ENCODE results near the gene DOCK10.

DOCK10 gene

DNA sequence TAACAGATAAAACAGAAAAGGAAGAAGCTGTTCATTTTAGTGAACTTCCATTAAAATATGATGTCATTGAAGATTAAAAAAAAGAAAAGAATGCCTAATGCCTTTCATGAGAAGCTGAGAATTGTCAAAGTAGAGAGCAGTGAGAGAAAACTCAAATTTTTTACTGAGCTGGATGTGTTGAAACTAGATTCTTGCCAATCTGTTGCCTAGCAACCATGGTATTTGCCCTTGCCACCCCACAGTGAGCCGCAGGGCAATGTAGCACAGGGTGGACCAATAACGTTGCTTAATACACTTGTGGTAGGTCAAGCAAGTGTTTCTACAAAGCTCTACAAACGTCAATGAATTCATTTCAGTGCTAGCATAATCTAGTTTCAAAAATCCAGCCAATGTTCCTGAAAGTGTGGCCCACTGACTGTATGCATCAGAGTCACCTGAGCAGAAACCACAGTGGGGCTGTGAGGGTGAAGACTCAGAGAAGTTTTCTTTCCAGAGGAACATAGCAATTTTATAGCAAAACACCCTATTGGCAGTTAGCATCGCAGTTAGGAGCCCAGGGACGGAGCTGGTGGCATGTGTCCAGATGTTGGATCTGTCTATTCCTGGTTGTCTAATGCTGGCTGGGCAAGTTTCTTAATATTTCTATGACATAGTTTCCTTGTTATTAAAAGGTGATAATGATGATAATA lies 132.2 kb downstream of the DOCK10 start:
- DNase-seq = peak; percentile 76

- DNase-seq = no peak
Measured at GRCh38 chr2:224908818-224909217, 133.4 kb downstream of the DOCK10 start.

DNA sequence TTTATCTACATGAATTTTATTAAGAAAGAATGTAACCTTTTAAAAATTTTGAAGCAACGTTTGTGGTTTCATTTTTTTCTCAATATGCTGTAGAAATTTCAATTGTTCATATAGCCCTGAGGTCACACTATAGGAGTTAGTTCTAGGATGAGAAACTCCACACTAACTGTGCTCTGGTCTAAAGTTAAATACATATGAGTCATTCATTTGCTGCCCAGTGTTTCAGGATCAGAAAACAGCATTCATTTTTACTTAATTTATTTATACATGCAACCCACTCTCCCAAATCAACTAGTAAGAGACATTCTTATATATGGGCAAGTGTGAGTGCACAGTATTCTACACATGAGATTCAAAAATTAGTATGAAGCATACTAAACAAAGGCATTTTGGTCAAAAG lies 137.9 kb downstream of the DOCK10 start:
- no peak for DNase-seq

GRCh38 chr2:224903621-224904020 lies 138.6 kb downstream of the DOCK10 start:
- no peak for DNase-seq

DNA sequence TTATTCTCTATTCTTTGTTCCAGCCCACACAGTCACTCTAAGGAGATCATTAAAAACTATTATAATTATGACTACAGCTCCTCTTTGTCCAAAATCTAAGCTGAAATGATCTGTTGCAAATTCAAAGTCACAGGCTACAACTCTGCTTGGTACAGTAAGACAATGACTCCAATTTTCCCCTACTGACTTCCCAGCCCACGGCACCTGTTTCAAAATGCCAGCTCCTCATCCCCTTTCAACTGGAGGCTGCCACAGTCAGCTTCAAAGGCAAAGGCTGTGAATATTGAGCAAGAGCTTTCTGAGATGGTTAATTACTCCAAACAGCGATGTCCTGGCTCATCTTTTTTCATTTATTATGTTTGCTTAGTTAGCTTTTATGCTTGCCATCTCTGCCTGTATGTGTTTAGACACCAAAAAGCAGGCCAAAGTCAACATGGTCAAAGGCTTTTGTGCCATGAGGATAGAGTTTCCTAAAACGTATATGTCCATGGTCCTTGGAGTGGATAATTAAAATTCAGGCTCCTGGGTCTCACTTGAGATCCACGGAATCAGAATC lies 141.1 kb downstream of the DOCK10 start:
- DNase-seq = no peak

DNA sequence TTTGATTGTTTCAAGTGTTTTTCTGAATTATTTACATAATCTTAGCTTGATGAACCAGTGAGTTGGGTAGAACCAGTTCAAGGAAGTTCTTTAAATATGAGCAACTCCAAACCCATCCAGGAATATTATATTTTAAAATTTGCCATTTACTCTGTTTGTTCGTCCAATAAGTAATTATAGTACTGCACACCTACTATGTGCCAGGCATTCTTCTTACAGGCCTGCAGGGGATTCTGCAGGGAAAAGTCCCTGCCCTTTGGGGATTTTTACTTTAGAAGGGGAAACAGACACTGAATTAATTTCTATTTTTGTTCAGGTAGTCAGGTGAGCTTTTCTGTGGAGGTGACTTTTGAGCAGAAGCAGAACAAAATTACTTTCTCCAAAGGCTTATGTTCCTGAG lies 146.9 kb downstream of the DOCK10 start:
- DNase-seq = no peak

DNA sequence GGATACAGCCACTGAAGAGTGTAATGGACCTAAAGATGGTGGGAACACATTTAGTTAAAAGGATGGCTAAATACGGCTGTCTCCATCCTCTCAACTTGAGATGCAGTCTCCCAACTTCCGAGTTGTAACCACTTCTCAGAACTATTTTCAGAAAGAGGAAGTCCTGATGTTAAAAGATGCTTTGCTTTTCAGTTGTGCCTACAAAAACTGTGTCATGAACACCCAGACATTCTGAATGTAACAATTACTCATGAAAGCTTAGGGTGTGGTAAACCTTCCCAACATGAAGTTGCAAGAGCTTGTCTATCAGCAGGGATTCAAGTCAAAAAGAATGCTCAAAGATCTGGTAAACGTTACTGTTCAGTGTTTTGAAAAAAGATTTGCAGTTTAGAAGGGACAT lies 147.9 kb downstream of the DOCK10 start:
- DNase-seq = no peak

GRCh38 chr2:224893848-224894247 lies 148.4 kb downstream of the DOCK10 start:
- no peak for DNase-seq

- no peak for DNase-seq
Measured at GRCh38 chr2:224892574-224893204, 149.6 kb downstream of the DOCK10 start.

GRCh38 chr2:224890372-224890771 lies 151.9 kb downstream of the DOCK10 start:
- no peak for DNase-seq

DNA sequence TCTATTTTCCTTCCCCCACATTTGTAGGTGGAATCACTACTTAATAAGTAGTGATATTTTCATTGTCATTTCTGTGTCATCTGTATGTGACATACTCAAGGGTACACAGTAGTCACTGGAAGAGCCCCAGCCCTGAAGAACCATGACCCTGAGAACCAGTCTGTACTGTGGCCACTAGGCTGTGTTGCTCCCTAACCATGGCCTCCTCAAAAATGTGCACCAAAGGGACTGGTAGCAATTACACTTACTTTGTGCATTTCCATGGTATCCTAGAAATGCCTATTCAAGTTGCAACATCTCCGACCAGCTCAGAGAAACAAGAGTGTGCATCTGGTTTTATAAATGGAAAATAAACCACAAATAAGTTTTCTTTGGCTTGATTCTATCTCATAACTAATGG lies 155.1 kb downstream of the DOCK10 start:
- DNase-seq = no peak

- no peak for DNase-seq
Measured at GRCh38 chr2:224885836-224886547, 156.3 kb downstream of the DOCK10 start.

- DNase-seq = no peak
Measured at GRCh38 chr2:224885291-224885690, 157.0 kb downstream of the DOCK10 start.

DNA sequence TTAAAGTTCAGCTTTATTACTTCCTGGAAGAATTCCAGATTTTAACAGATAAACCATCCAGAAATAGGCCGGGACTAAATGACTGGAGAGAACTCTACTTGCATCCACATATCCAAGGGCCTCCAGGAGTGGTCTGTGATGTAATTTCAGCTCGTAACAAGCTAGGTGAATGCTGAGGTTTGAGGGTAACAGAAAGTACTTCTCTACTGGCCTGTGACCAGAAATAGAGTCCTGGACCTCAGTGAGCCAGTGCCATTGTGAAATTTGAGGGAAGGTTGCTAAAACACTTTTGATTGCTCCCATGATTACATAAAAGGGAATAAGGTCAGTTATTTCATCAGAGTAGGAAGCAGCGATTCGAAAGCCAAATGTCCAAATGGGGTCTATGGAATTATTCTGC lies 158.1 kb downstream of the DOCK10 start:
- DNase-seq = no peak

GRCh38 chr2:224883700-224884099 lies 158.6 kb downstream of the DOCK10 start:
- DNase-seq = no peak

- DNase-seq = no peak
Measured at GRCh38 chr2:224883172-224883516, 159.1 kb downstream of the DOCK10 start.

- no peak for DNase-seq
Measured at GRCh38 chr2:224882291-224883171, 159.7 kb downstream of the DOCK10 start.

GRCh38 chr2:224881846-224882245 lies 160.4 kb downstream of the DOCK10 start:
- no peak for DNase-seq

- no peak for DNase-seq
Measured at GRCh38 chr2:224876522-224876921, 165.7 kb downstream of the DOCK10 start.

GRCh38 chr2:224875841-224876240 lies 166.4 kb downstream of the DOCK10 start:
- DNase-seq = no peak

DNA sequence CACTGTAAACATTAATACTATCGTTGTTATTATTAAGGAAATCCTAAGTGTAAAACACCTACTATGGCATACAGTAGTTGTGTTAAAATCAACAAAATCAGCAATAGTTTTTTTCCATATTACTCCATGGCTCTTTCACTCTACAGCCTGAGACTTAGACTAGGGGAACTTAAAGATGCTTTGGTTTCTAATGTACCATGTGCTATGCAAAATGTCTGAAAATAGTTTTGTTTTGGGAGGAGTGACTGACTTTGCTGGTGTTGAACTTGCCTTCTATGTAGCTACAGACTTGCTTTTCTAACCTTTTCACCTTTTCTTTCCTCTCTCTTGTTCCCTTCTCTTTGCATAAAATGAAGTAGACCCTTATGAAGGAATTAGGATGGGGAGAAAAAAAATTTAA lies 167.1 kb downstream of the DOCK10 start:
- DNase-seq = no peak

- DNase-seq = no peak
Measured at GRCh38 chr2:224871813-224872212, 170.5 kb downstream of the DOCK10 start.

GRCh38 chr2:224870341-224870740 lies 171.9 kb downstream of the DOCK10 start:
- no peak for DNase-seq
